HCT116 (cell line): ENCODE data around the gene MMP15.

Experiments used
- CBX3 ChIP-seq: IDR thresholded peaks from 2 replicates; pipeline ENCODE4 v1.6.1; 2012; ENCODE audit warnings: low read depth
- EZH2 ChIP-seq: fragments of 200-600 bp; sonication (generic); IDR thresholded peaks from 2 replicates; pipeline ENCODE4 v1.6.1; 2017; ENCODE audit warnings: antibody characterized with exemption, mixed run types
- POLR2A ChIP-seq: IDR thresholded peaks from 2 replicates; pipeline ENCODE4 v1.7.0; 2011; ENCODE audit warnings: borderline replicate concordance; ENCODE audit not compliant: insufficient read depth, insufficient read length; ENCODE audit errors: extremely low read depth
- POLR2AphosphoS5 ChIP-seq: IDR thresholded peaks from 2 replicates; pipeline ENCODE4 v1.6.1; 2011; ENCODE audit warnings: mild to moderate bottlenecking, low read depth, low read length, moderate library complexity
- SIN3A ChIP-seq: IDR thresholded peaks from 2 replicates; pipeline ENCODE4 v1.6.1; 2012; ENCODE audit warnings: low read depth
- TF ChIP-seq, protein P1 (sequence below), 3 experiments: fragments of 200-600 bp in 1 of 3; sonication (generic) in 1 of 3; IDR thresholded peaks in 2 of 3; conservative IDR thresholded peaks in 1 of 3; 2 replicates each; pipeline ENCODE4 v1.5.1; 2012 to 2017; ENCODE audit warnings: low read depth in 2 of 3, low read length in 2 of 3, antibody characterized with exemption in 1 of 3, borderline replicate concordance in 1 of 3, control low read depth in 1 of 3, mild to moderate bottlenecking in 1 of 3, mixed read lengths in 1 of 3, mixed run types in 1 of 3, moderate library complexity in 1 of 3; ENCODE audit not compliant: insufficient read depth in 1 of 3
- TF ChIP-seq, protein P2 (sequence below): IDR thresholded peaks from 2 replicates; pipeline ENCODE4 v1.6.1; 2012; ENCODE audit warnings: low read depth

DNA sequence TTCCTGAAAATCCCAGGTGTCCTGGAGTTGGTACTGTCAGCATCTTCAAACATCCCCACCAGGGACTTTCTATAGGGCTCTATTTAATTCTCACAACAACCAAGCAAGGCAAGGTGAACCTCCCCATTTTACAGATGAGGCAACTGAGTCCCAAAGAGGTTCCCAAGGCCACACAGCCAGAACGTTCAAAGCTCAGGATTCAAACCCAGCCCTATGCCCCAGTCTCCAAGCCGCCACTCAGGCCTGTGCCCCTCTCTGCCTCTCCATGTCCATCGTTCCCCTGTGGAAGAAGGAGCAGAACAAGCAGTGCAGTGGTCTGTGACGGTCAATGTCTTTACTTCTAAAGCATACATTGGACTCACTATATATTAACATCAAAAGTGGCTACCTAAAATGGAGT lies 31.2 kb upstream of the MMP15 start:
- TF ChIP-seq, protein P1, sequence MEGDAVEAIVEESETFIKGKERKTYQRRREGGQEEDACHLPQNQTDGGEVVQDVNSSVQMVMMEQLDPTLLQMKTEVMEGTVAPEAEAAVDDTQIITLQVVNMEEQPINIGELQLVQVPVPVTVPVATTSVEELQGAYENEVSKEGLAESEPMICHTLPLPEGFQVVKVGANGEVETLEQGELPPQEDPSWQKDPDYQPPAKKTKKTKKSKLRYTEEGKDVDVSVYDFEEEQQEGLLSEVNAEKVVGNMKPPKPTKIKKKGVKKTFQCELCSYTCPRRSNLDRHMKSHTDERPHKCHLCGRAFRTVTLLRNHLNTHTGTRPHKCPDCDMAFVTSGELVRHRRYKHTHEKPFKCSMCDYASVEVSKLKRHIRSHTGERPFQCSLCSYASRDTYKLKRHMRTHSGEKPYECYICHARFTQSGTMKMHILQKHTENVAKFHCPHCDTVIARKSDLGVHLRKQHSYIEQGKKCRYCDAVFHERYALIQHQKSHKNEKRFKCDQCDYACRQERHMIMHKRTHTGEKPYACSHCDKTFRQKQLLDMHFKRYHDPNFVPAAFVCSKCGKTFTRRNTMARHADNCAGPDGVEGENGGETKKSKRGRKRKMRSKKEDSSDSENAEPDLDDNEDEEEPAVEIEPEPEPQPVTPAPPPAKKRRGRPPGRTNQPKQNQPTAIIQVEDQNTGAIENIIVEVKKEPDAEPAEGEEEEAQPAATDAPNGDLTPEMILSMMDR (IDR thresholded peaks at IDR 0.05 in 2 of 3, conservative IDR thresholded peaks at IDR 0.05 in 1 of 3; ENCODE audit: borderline replicate concordance in 1 of 3, insufficient read depth in 1 of 3, low read depth in 2 of 3, low read length in 2 of 3) = no peak
- no peak for TF ChIP-seq POLR2A
- TF ChIP-seq, protein P2, sequence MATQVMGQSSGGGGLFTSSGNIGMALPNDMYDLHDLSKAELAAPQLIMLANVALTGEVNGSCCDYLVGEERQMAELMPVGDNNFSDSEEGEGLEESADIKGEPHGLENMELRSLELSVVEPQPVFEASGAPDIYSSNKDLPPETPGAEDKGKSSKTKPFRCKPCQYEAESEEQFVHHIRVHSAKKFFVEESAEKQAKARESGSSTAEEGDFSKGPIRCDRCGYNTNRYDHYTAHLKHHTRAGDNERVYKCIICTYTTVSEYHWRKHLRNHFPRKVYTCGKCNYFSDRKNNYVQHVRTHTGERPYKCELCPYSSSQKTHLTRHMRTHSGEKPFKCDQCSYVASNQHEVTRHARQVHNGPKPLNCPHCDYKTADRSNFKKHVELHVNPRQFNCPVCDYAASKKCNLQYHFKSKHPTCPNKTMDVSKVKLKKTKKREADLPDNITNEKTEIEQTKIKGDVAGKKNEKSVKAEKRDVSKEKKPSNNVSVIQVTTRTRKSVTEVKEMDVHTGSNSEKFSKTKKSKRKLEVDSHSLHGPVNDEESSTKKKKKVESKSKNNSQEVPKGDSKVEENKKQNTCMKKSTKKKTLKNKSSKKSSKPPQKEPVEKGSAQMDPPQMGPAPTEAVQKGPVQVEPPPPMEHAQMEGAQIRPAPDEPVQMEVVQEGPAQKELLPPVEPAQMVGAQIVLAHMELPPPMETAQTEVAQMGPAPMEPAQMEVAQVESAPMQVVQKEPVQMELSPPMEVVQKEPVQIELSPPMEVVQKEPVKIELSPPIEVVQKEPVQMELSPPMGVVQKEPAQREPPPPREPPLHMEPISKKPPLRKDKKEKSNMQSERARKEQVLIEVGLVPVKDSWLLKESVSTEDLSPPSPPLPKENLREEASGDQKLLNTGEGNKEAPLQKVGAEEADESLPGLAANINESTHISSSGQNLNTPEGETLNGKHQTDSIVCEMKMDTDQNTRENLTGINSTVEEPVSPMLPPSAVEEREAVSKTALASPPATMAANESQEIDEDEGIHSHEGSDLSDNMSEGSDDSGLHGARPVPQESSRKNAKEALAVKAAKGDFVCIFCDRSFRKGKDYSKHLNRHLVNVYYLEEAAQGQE = no peak
- TF ChIP-seq POLR2AphosphoS5 = no peak
- TF ChIP-seq EZH2 = no peak
- no peak for TF ChIP-seq CBX3
- TF ChIP-seq SIN3A = no peak
